ENCODE data around the gene DPP6.

DNA sequence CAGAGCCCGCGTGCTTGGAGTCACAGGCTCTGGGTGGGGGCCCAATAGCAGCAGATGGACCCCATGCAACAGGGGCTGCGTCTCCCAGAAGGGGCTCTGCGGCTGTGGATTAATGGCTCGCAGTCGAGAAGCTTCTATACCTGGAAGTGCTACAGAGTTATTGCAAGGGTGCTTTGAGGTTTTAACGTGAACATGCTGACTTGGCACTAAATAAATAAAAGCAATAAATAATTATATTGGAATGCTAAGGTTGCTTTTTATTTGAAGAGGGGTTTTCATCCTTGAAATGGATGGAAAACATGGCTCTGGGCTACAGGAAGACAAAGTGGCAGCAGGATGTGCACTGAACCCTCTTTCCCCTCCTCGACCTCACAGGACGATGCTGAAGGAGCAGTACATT is 828.3 kb downstream of the DPP6 start:
- TF ChIP-seq, protein P1, sequence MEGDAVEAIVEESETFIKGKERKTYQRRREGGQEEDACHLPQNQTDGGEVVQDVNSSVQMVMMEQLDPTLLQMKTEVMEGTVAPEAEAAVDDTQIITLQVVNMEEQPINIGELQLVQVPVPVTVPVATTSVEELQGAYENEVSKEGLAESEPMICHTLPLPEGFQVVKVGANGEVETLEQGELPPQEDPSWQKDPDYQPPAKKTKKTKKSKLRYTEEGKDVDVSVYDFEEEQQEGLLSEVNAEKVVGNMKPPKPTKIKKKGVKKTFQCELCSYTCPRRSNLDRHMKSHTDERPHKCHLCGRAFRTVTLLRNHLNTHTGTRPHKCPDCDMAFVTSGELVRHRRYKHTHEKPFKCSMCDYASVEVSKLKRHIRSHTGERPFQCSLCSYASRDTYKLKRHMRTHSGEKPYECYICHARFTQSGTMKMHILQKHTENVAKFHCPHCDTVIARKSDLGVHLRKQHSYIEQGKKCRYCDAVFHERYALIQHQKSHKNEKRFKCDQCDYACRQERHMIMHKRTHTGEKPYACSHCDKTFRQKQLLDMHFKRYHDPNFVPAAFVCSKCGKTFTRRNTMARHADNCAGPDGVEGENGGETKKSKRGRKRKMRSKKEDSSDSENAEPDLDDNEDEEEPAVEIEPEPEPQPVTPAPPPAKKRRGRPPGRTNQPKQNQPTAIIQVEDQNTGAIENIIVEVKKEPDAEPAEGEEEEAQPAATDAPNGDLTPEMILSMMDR (conservative IDR thresholded peaks at IDR 0.05), result no peak
- TF ChIP-seq EZH2 (IDR thresholded peaks at IDR 0.05; ENCODE audit: low read depth), result no peak
